Colonic mucosa (tissue), 4 donors: ENCODE measurements around the gene GLRX5. TPM values are rescaled to one million over a fixed set of nuclear protein-coding genes. Genes with fewer than 3 reads are reported as not detected.
A peak's percentile ranks its signal among the peaks of the same experiment; 100 is the strongest.

Source experiments
- DNase-seq: peaks from one replicate; pipeline ENCODE4 v3.0.0-alpha.2; 2020
- H3K27ac ChIP-seq: fragments of 200-600 bp; one replicate; pipeline ENCODE4 v1.8.0; 2021
- H3K27me3 ChIP-seq: fragments of 200-600 bp; one replicate; pipeline ENCODE4 v1.8.0; 2021
- H3K36me3 ChIP-seq: fragments of 200-600 bp; one replicate; pipeline ENCODE4 v1.8.0; 2021
- H3K4me1 ChIP-seq: fragments of 200-600 bp; one replicate; pipeline ENCODE4 v1.8.0; 2021; ENCODE audit warnings: mild to moderate bottlenecking
- H3K4me3 ChIP-seq: fragments of 200-600 bp; one replicate; pipeline ENCODE4 v1.8.0; 2021
- H3K9ac ChIP-seq, 2 donors: one replicate each; pipeline ENCODE4 v1.7.0; 2013; ENCODE audit warnings: control low read depth in 2 of 2, low read depth in 2 of 2, low read length in 2 of 2
- H3K9me3 ChIP-seq: fragments of 200-600 bp; one replicate; pipeline ENCODE4 v1.8.0; 2021
- intact Hi-C: fragments of 100-400 bp; cut with DNase I; formaldehyde crosslinking; loops from one replicate; pipeline ENCODE4 v1.14.1; 2022
- total RNA-seq, 2 donors: library from RNA; stranded (reverse); fragmentation: NEBNext Ultra II Directional in 1 of 2; extraction: Animal tissue kit (Norgen Biotek cat#: 25700) in 1 of 2; gene quantifications; one replicate each; pipeline ENCODE4 v1.2.1, GENCODE V29; 2021
- TF ChIP-seq, protein P1 (sequence below): fragments of 200-600 bp; IDR thresholded peaks from one replicate; pipeline ENCODE4 v1.8.0; 2022; ENCODE audit warnings: antibody characterized with exemption, mild to moderate bottlenecking
- donor health status: healthy.
- donor health status: DM: no; HTN: no; CAD: no.
- donor health status: DM: no; HTN: no; CAD: no.

The GLRX5 gene
- total RNA-seq, 2 donors from 2014 or later = 51.9 to 64.6 TPM

DNA sequence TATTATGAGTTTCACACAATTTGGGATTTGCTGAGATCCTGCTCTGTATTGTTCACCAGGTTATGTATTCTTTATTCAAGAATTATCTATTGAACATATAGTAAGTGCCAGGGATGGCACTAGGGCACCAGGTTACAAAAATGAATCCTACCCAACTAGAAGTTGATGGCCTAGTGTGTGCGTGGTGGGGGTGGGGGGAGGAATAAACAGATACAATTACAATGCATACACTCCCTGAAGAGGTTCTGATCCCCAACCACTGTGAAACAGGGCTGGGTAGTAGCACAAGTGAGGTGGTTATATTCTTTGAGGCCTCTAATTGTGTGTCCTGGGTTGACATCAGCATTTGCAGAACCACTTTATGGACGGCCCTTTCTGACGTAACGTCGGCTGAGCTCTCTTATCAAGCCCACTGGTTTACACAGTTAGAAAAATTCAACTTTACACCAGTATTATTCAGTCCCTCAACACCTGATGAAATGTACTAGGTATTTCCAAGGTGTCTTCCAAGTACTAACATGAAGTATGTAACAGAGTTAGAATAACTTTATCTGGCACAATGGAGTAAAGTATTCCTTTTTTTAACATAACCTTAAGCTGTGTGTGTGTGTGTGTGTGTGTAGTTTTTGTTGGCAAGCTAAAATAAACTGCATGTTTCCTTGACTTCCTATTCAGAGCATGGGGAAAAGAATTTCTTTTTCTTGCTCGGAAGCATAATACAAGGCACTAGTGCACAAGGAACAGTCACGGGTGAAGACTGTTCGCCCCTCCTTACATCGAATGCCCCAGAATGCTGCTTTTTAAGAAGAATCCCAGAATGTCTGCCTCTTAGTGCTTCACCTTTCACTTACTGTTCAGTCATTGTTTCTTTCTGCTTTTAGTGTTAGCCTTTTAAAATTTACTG is 8.1 kb upstream of the GLRX5 start:
- H3K36me3 ChIP-seq = no peaks in the 10 kb centered on the region
- intact Hi-C loops = loop anchor here (2.0 kb wide), 1 partner anchor 84 kb away; no protein-coding TSS in a partner anchor
- DNase-seq = no peak
- H3K9ac ChIP-seq = no peak overlapping the region
- no peak overlapping the region for H3K4me3 ChIP-seq
- no peaks in the 10 kb centered on the region for H3K27me3 ChIP-seq
- peak overlapping the region; percentile 19 for H3K27ac ChIP-seq
- H3K4me1 ChIP-seq = peaks cover 11% of the 10 kb centered on the region
- H3K9me3 ChIP-seq = no peaks in the 10 kb centered on the region
- TF ChIP-seq, protein P1, sequence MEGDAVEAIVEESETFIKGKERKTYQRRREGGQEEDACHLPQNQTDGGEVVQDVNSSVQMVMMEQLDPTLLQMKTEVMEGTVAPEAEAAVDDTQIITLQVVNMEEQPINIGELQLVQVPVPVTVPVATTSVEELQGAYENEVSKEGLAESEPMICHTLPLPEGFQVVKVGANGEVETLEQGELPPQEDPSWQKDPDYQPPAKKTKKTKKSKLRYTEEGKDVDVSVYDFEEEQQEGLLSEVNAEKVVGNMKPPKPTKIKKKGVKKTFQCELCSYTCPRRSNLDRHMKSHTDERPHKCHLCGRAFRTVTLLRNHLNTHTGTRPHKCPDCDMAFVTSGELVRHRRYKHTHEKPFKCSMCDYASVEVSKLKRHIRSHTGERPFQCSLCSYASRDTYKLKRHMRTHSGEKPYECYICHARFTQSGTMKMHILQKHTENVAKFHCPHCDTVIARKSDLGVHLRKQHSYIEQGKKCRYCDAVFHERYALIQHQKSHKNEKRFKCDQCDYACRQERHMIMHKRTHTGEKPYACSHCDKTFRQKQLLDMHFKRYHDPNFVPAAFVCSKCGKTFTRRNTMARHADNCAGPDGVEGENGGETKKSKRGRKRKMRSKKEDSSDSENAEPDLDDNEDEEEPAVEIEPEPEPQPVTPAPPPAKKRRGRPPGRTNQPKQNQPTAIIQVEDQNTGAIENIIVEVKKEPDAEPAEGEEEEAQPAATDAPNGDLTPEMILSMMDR = no peak

DNA sequence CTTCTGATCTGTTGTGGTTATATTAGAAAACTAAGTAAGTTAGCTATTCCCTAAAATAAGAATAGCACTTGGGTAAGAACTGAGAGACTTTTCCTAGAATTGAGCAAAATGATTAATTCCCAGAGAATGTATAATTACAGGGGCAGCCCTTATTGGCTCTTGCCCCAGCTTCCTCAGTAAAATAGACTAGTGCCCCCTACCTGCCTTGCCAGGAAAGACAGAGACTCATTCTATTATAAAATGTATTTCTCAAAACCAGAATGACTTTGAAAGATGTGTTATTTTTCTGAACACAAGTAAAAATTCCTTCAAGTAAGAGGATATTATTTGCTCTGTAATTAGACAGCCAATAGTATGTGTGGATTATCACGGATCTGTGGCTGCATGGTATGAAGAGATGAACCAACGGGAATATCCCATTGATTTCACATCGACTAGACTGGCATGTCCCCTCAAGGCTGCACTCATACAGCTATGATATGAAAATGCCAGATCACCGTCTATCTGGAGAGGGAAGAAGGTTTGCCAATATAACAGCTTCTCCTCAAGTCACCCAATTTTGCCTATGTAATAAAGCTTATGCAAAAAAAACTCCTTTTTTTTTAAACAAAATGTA is 7.4 kb upstream of the GLRX5 start:
- intact Hi-C loops = loop anchor here (2.0 kb wide), 1 partner anchor 85 kb away; no protein-coding TSS in a partner anchor
- Histone ChIP-seq H3K4me1 (peaks cover 11% of the 10 kb centered on the region), H3K27ac (peak overlapping the region; percentile 19), H3K9ac (no peak overlapping the region), H3K36me3 (no peaks in the 10 kb centered on the region), H3K9me3 (no peaks in the 10 kb centered on the region), H3K27me3 (no peaks in the 10 kb centered on the region), H3K4me3 (no peak overlapping the region)
- DNase-seq = peak; percentile 76
- TF ChIP-seq, protein P1 = peak; percentile 86

DNA sequence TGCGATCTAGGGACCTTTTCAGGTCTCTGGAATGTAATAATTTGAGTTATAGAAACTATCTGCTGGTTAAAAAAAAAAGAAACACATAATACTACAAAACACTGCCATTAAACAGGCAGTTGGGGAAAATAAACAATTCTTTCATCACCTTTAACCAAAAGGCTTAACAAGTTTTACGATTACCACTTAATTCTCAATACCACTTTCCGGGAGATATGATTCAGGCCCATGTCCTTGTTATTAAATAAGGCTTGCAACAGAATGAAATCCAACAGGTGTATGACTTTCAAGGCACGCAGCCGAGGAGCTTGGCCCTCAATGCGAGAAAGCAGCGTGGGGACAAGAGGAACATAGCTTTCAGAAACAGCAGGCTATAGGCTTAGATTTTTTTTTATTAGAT is 5.6 kb upstream of the GLRX5 start:
- intact Hi-C loops = no loop called here
- Histone ChIP-seq H3K4me1 (peaks cover 5% of the 10 kb centered on the region), H3K36me3 (no peaks in the 10 kb centered on the region), H3K9ac (no peak overlapping the region), H3K4me3 (no peak overlapping the region), H3K9me3 (no peaks in the 10 kb centered on the region), H3K27me3 (no peaks in the 10 kb centered on the region), H3K27ac (no peak overlapping the region)
- no peak for DNase-seq
- TF ChIP-seq, protein P1 = no peak

DNA sequence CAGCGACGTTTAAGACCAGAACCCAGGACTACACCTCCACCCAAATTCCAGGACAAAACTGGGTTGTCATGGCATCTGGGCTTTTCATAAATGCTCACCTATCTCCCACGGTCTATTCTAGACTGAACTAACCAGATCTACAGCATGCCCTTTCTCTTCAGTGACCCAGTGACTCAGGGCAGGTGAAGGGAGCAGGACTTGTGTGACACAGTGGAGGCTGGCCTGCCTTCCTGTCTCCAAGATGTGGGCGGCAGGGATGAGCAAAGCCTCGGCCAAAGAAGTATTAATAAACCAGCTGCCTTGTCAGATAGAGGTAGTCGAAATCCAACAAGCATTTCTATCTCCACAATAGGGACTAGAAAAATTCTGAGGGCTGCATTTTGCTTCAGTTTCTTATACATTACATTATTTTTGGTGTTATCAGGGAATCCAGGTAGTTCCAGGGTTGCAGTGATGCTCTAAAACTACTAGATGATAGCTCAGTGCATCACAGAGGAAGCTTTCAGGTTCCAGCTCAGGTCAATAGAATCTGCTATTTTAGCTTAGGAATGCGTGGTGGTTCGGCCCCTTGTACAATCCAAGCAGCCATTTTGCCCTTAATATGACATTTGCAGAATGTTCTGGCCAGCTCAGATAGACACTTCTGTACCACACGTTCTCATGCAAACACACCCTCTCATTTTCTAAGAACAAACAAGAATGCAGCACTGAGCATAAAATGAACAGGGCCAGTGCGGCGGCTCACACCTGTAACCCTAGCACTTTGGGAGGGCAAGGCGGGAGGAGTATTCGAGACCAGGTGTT is 4.2 kb upstream of the GLRX5 start:
- Histone ChIP-seq H3K9ac (no peak overlapping the region), H3K9me3 (no peaks in the 10 kb centered on the region), H3K4me3 (no peak overlapping the region), H3K36me3 (no peaks in the 10 kb centered on the region), H3K27ac (no peak overlapping the region), H3K27me3 (no peaks in the 10 kb centered on the region), H3K4me1 (peaks cover 5% of the 10 kb centered on the region)
- intact Hi-C loops = no loop called here
- TF ChIP-seq, protein P1 = no peak
- DNase-seq = no peak

DNA sequence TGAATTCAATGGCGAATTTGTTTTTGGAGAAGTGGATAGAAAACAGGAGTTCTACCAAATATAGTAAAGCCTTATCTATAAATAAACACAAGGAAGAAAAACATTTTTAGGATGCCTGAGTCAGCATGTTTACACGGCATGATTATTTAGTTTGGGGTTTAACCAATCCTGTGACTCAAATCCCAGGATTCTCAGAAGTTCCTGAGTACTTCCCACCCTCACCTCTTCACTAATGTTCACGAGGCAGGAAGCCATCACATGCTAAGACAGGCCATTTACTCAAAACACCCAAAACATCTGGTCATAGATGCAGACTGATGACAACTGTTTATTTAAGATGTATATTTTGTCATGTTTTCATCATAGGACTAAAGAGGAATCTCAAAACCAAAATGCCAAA is 3.4 kb upstream of the GLRX5 start:
- no peak for DNase-seq
- Histone ChIP-seq H3K4me3 (no peak overlapping the region), H3K36me3 (no peaks in the 10 kb centered on the region), H3K27ac (no peak overlapping the region), H3K27me3 (no peaks in the 10 kb centered on the region), H3K4me1 (peaks cover 5% of the 10 kb centered on the region), H3K9ac (no peak overlapping the region), H3K9me3 (no peaks in the 10 kb centered on the region)
- intact Hi-C loops = no loop called here
- TF ChIP-seq, protein P1 = no peak
